ENCODE data around the gene TM9SF4.

GRCh38 chr20:32186506-32186905 is 77.0 kb downstream of the TM9SF4 start:
- TF ChIP-seq CTCF (IDR thresholded peaks at IDR 0.05) (no peak), POLR2AphosphoS5 (IDR thresholded peaks at IDR 0.05) (no peak), EP300 (IDR thresholded peaks at IDR 0.05) (no peak), POLR2A (IDR thresholded peaks at IDR 0.05) (no peak)

All from upper lobe of left lung (tissue), 4 donors.